CD4-positive, alpha-beta T cell treated with Interferon gamma for 1 hour (primary cell): ENCODE data around the gene PLEKHB2.
"Not testable (repeated sequence)": the region's sequence is repeated elsewhere in the genome, so short reads cannot be mapped to it uniquely, and the experiment has no call there.

Experiments
- DNase-seq: peaks from one replicate; pipeline ENCODE4 v3.0.0-alpha.2; 2020

PLEKHB2 gene

GRCh38 chr2:131146749-131147148 lies 41.6 kb downstream of the PLEKHB2 start:
- DNase-seq, result no peak

- DNase-seq, result no peak
These were observed 43.3 kb downstream of the PLEKHB2 start for GRCh38 chr2:131148426-131148825.

- not testable (repeated sequence) for DNase-seq
These were observed 45.0 kb downstream of the PLEKHB2 start for GRCh38 chr2:131150109-131150508.

- DNase-seq, result no peak
These were observed 46.3 kb downstream of the PLEKHB2 start for GRCh38 chr2:131151398-131151797.

GRCh38 chr2:131152074-131152473 lies 46.9 kb downstream of the PLEKHB2 start:
- no peak for DNase-seq

- no peak for DNase-seq
These were observed 48.4 kb downstream of the PLEKHB2 start for GRCh38 chr2:131153529-131153928.

- DNase-seq, result peak; percentile 62
These were observed 49.0 kb downstream of the PLEKHB2 start for GRCh38 chr2:131154071-131154531.

- DNase-seq, result no peak
These were observed 49.5 kb downstream of the PLEKHB2 start for GRCh38 chr2:131154647-131155046.

GRCh38 chr2:131155208-131155855 lies 50.2 kb downstream of the PLEKHB2 start:
- DNase-seq, result no peak

GRCh38 chr2:131156452-131157149 lies 51.5 kb downstream of the PLEKHB2 start:
- no peak for DNase-seq

- not testable (repeated sequence) for DNase-seq
These were observed 60.4 kb downstream of the PLEKHB2 start for GRCh38 chr2:131165562-131165961.

- no peak for DNase-seq
These were observed 63.4 kb downstream of the PLEKHB2 start for GRCh38 chr2:131168538-131168937.

- DNase-seq, result not testable (repeated sequence)
These were observed 72.9 kb downstream of the PLEKHB2 start for GRCh38 chr2:131178050-131178449.

GRCh38 chr2:131178721-131179418 lies 73.7 kb downstream of the PLEKHB2 start:
- DNase-seq, result not testable (repeated sequence)

GRCh38 chr2:131181451-131181850 lies 76.3 kb downstream of the PLEKHB2 start:
- DNase-seq, result not testable (repeated sequence)

GRCh38 chr2:131193421-131193820 lies 88.3 kb downstream of the PLEKHB2 start:
- not testable (repeated sequence) for DNase-seq

- not testable (repeated sequence) for DNase-seq
These were observed 91.0 kb downstream of the PLEKHB2 start for GRCh38 chr2:131196186-131196585.
